ENCODE measurements around the gene ITM2A. TPM values are rescaled to one million over a fixed set of nuclear protein-coding genes. Genes with fewer than 3 reads are reported as not detected.

ITM2A gene
- total RNA-seq, 2 donors from 2014 or later = 24.8 to 40.8 TPM

- Histone ChIP-seq H3K27ac (ENCODE audit: low read depth, low read length) (no peak overlapping the region), H3K9ac (ENCODE audit: extremely low read depth, low read length, poor library complexity, severe bottlenecking) (no peak overlapping the region)
- no peak overlapping the region for H3K27ac Mint-ChIP-seq
Measured at GRCh38 chrX:79365591-79365990, 1.5 kb downstream of the ITM2A start.

GRCh38 chrX:79364306-79364705 is 2.8 kb downstream of the ITM2A start:
- WGBS, 2 experiments (ENCODE audit: insufficient coverage in 1 of 2, insufficient read length in 1 of 2) = 69 to 100% methylated on average over 1 to 5 of the region's 5 CpGs
- Mint-ChIP-seq H3K4me1 (peaks cover 29% of the 10 kb centered on the region), H3K9me3 (peaks cover 33% of the 10 kb centered on the region), H3K27ac (no peak overlapping the region), H3K27me3 (ENCODE audit: insufficient read depth) (no peaks in the 10 kb centered on the region), H3K36me3 (ENCODE audit: low read depth) (peaks cover 10% of the 10 kb centered on the region), H3K4me3 (no peak overlapping the region)
- H3K4me3 ChIP-seq (ENCODE audit: low read length) = peak overlapping the region; percentile 40
- peaks cover 6% of the 10 kb centered on the region for H3K36me3 ChIP-seq (ENCODE audit: control insufficient read depth, insufficient read depth, low read length)
- peaks cover 4% of the 10 kb centered on the region for H3K4me1 ChIP-seq (ENCODE audit: control insufficient read depth, insufficient read depth, low read length)
- no peak overlapping the region for H3K9ac ChIP-seq (ENCODE audit: extremely low read depth, low read length, poor library complexity, severe bottlenecking)
- H3K9me3 ChIP-seq (ENCODE audit: control insufficient read depth, low read length) = no peaks in the 10 kb centered on the region
- no peak overlapping the region for H3K27ac ChIP-seq (ENCODE audit: low read depth, low read length)
- H3K27me3 ChIP-seq (ENCODE audit: control insufficient read depth, insufficient read depth, low read length, poor library complexity, severe bottlenecking) = no peaks in the 10 kb centered on the region
- no peak for TF ChIP-seq CTCF (conservative IDR thresholded peaks at IDR 0.05)
- DNase-seq = no peak

More at GRCh38 chrX:79365591-79365990, 1.5 kb downstream of the ITM2A start:
- Mint-ChIP-seq H3K36me3 (ENCODE audit: low read depth) (peaks cover 10% of the 10 kb centered on the region), H3K27me3 (ENCODE audit: insufficient read depth) (no peaks in the 10 kb centered on the region), H3K4me1 (peaks cover 29% of the 10 kb centered on the region), H3K4me3 (peak overlapping the region; percentile 67), H3K9me3 (peaks cover 33% of the 10 kb centered on the region)
- no peak for DNase-seq
- Histone ChIP-seq H3K4me3 (ENCODE audit: low read length) (peak overlapping the region; percentile 83), H3K9me3 (ENCODE audit: control insufficient read depth, low read length) (no peaks in the 10 kb centered on the region), H3K4me1 (ENCODE audit: control insufficient read depth, insufficient read depth, low read length) (peaks cover 4% of the 10 kb centered on the region), H3K27me3 (ENCODE audit: control insufficient read depth, insufficient read depth, low read length, poor library complexity, severe bottlenecking) (no peaks in the 10 kb centered on the region), H3K36me3 (ENCODE audit: control insufficient read depth, insufficient read depth, low read length) (peaks cover 6% of the 10 kb centered on the region)
- no CpG with 5 or more reads among the region's 1 CpG for WGBS, 2 experiments (ENCODE audit: insufficient coverage in 1 of 2, insufficient read length in 1 of 2)
- TF ChIP-seq CTCF (conservative IDR thresholded peaks at IDR 0.05) = no peak

- 78% methylated on average over 3 of the region's 6 CpGs; no CpG with 5 or more reads in 1 of the 2 experiments for WGBS, 2 experiments (ENCODE audit: insufficient coverage in 1 of 2, insufficient read length in 1 of 2)
- H3K27ac Mint-ChIP-seq = no peak overlapping the region
- no peak overlapping the region for H3K9ac ChIP-seq (ENCODE audit: extremely low read depth, low read length, poor library complexity, severe bottlenecking)
- H3K4me1 ChIP-seq (ENCODE audit: control insufficient read depth, insufficient read depth, low read length) = peaks cover 4% of the 10 kb centered on the region
- H3K4me3 Mint-ChIP-seq = no peak overlapping the region
- peaks cover 14% of the 10 kb centered on the region for H3K4me1 Mint-ChIP-seq
- peaks cover 10% of the 10 kb centered on the region for H3K36me3 Mint-ChIP-seq (ENCODE audit: low read depth)
- no peak overlapping the region for H3K4me3 ChIP-seq (ENCODE audit: low read length)
- no peaks in the 10 kb centered on the region for H3K27me3 Mint-ChIP-seq (ENCODE audit: insufficient read depth)
- peaks cover 6% of the 10 kb centered on the region for H3K36me3 ChIP-seq (ENCODE audit: control insufficient read depth, insufficient read depth, low read length)
- H3K27ac ChIP-seq (ENCODE audit: low read depth, low read length) = no peak overlapping the region
- no peaks in the 10 kb centered on the region for H3K9me3 ChIP-seq (ENCODE audit: control insufficient read depth, low read length)
- DNase-seq = no peak
- peaks cover 23% of the 10 kb centered on the region for H3K9me3 Mint-ChIP-seq
- no peak for TF ChIP-seq CTCF (conservative IDR thresholded peaks at IDR 0.05)
- no peaks in the 10 kb centered on the region for H3K27me3 ChIP-seq (ENCODE audit: control insufficient read depth, insufficient read depth, low read length, poor library complexity, severe bottlenecking)
Measured at GRCh38 chrX:79361192-79361870, 5.8 kb downstream of the ITM2A start.

Data from endodermal cell (in vitro differentiated cells).